ENCODE data around the gene TNK2.

The TNK2 gene

GRCh38 chr3:195870937-195871336, 37.4 kb downstream of the TNK2 start:
- no peak overlapping the region for H3K4me3 ChIP-seq (ENCODE audit: low read length in 2 of 2)
- no peak overlapping the region for H3K9ac ChIP-seq (ENCODE audit: low read depth in 1 of 2, low read length in 2 of 2)
- peaks cover 3 to 15% of the 10 kb centered on the region in 2 donors for H3K36me3 ChIP-seq (ENCODE audit: control insufficient read depth in 2 of 2, insufficient read depth in 2 of 2, low read length in 2 of 2)
- H3K9me3 ChIP-seq (ENCODE audit: control insufficient read depth in 2 of 2, low read length in 2 of 2) = no peaks in the 10 kb centered on the region
- no peak overlapping the region for H3K27ac ChIP-seq (ENCODE audit: low read depth in 2 of 2, low read length in 2 of 2)
- no peaks in the 10 kb centered on the region for H3K27me3 ChIP-seq (ENCODE audit: control insufficient read depth in 2 of 2, insufficient read depth in 2 of 2, low read length in 2 of 2)
- peaks cover under 1 to 2% of the 10 kb centered on the region in 2 donors for H3K4me1 ChIP-seq (ENCODE audit: control insufficient read depth in 2 of 2, insufficient read depth in 2 of 2, low read length in 2 of 2)

GRCh38 chr3:195870442-195870841, 37.9 kb downstream of the TNK2 start:
- Histone ChIP-seq H3K36me3 (ENCODE audit: control insufficient read depth in 2 of 2, insufficient read depth in 2 of 2, low read length in 2 of 2) (peaks cover 6 to 18% of the 10 kb centered on the region in 2 donors), H3K27me3 (ENCODE audit: control insufficient read depth in 2 of 2, insufficient read depth in 2 of 2, low read length in 2 of 2) (no peaks in the 10 kb centered on the region), H3K4me3 (ENCODE audit: low read length in 2 of 2) (no peak overlapping the region), H3K9me3 (ENCODE audit: control insufficient read depth in 2 of 2, low read length in 2 of 2) (no peaks in the 10 kb centered on the region), H3K4me1 (ENCODE audit: control insufficient read depth in 2 of 2, insufficient read depth in 2 of 2, low read length in 2 of 2) (peaks cover 0 to 2% of the 10 kb centered on the region in 2 donors), H3K27ac (ENCODE audit: low read depth in 2 of 2, low read length in 2 of 2) (no peak overlapping the region), H3K9ac (ENCODE audit: low read depth in 1 of 2, low read length in 2 of 2) (no peak overlapping the region)

GRCh38 chr3:195869413-195870001, 38.8 kb downstream of the TNK2 start:
- Histone ChIP-seq H3K9me3 (ENCODE audit: control insufficient read depth in 2 of 2, low read length in 2 of 2) (no peaks in the 10 kb centered on the region), H3K4me3 (ENCODE audit: low read length in 2 of 2) (no peak overlapping the region), H3K27ac (ENCODE audit: low read depth in 2 of 2, low read length in 2 of 2) (no peak overlapping the region), H3K9ac (ENCODE audit: low read depth in 1 of 2, low read length in 2 of 2) (no peak overlapping the region), H3K4me1 (ENCODE audit: control insufficient read depth in 2 of 2, insufficient read depth in 2 of 2, low read length in 2 of 2) (peaks cover 0 to 2% of the 10 kb centered on the region in 2 donors), H3K27me3 (ENCODE audit: control insufficient read depth in 2 of 2, insufficient read depth in 2 of 2, low read length in 2 of 2) (no peaks in the 10 kb centered on the region), H3K36me3 (ENCODE audit: control insufficient read depth in 2 of 2, insufficient read depth in 2 of 2, low read length in 2 of 2) (peaks cover 6 to 21% of the 10 kb centered on the region in 2 donors)

GRCh38 chr3:195868866-195869412, 39.4 kb downstream of the TNK2 start:
- no peak overlapping the region for H3K9ac ChIP-seq (ENCODE audit: low read depth in 1 of 2, low read length in 2 of 2)
- no peak overlapping the region for H3K27ac ChIP-seq (ENCODE audit: low read depth in 2 of 2, low read length in 2 of 2)
- peaks cover 6 to 21% of the 10 kb centered on the region in 2 donors for H3K36me3 ChIP-seq (ENCODE audit: control insufficient read depth in 2 of 2, insufficient read depth in 2 of 2, low read length in 2 of 2)
- peaks cover 0 to 2% of the 10 kb centered on the region in 2 donors for H3K4me1 ChIP-seq (ENCODE audit: control insufficient read depth in 2 of 2, insufficient read depth in 2 of 2, low read length in 2 of 2)
- no peak overlapping the region for H3K4me3 ChIP-seq (ENCODE audit: low read length in 2 of 2)
- no peaks in the 10 kb centered on the region for H3K27me3 ChIP-seq (ENCODE audit: control insufficient read depth in 2 of 2, insufficient read depth in 2 of 2, low read length in 2 of 2)
- H3K9me3 ChIP-seq (ENCODE audit: control insufficient read depth in 2 of 2, low read length in 2 of 2) = no peaks in the 10 kb centered on the region

GRCh38 chr3:195868336-195868865, 40.0 kb downstream of the TNK2 start:
- H3K9ac ChIP-seq (ENCODE audit: low read depth in 1 of 2, low read length in 2 of 2) = no peak overlapping the region
- no peak overlapping the region for H3K27ac ChIP-seq (ENCODE audit: low read depth in 2 of 2, low read length in 2 of 2)
- peaks cover 0 to 4% of the 10 kb centered on the region in 2 donors for H3K4me1 ChIP-seq (ENCODE audit: control insufficient read depth in 2 of 2, insufficient read depth in 2 of 2, low read length in 2 of 2)
- peaks cover 6 to 21% of the 10 kb centered on the region in 2 donors for H3K36me3 ChIP-seq (ENCODE audit: control insufficient read depth in 2 of 2, insufficient read depth in 2 of 2, low read length in 2 of 2)
- H3K4me3 ChIP-seq (ENCODE audit: low read length in 2 of 2) = no peak overlapping the region
- no peaks in the 10 kb centered on the region for H3K27me3 ChIP-seq (ENCODE audit: control insufficient read depth in 2 of 2, insufficient read depth in 2 of 2, low read length in 2 of 2)
- no peaks in the 10 kb centered on the region for H3K9me3 ChIP-seq (ENCODE audit: control insufficient read depth in 2 of 2, low read length in 2 of 2)

GRCh38 chr3:195867631-195868335, 40.6 kb downstream of the TNK2 start:
- Histone ChIP-seq H3K27ac (ENCODE audit: low read depth in 2 of 2, low read length in 2 of 2) (no peak overlapping the region), H3K4me3 (ENCODE audit: low read length in 2 of 2) (no peak overlapping the region), H3K9me3 (ENCODE audit: control insufficient read depth in 2 of 2, low read length in 2 of 2) (no peaks in the 10 kb centered on the region), H3K4me1 (ENCODE audit: control insufficient read depth in 2 of 2, insufficient read depth in 2 of 2, low read length in 2 of 2) (peaks cover 0 to 5% of the 10 kb centered on the region in 2 donors), H3K36me3 (ENCODE audit: control insufficient read depth in 2 of 2, insufficient read depth in 2 of 2, low read length in 2 of 2) (peaks cover 6 to 21% of the 10 kb centered on the region in 2 donors), H3K9ac (ENCODE audit: low read depth in 1 of 2, low read length in 2 of 2) (no peak overlapping the region), H3K27me3 (ENCODE audit: control insufficient read depth in 2 of 2, insufficient read depth in 2 of 2, low read length in 2 of 2) (no peaks in the 10 kb centered on the region)

- no peak overlapping the region for H3K4me3 ChIP-seq (ENCODE audit: low read length in 2 of 2)
- no peaks in the 10 kb centered on the region for H3K27me3 ChIP-seq (ENCODE audit: control insufficient read depth in 2 of 2, insufficient read depth in 2 of 2, low read length in 2 of 2)
- H3K9me3 ChIP-seq (ENCODE audit: control insufficient read depth in 2 of 2, low read length in 2 of 2) = no peaks in the 10 kb centered on the region
- peaks cover 6 to 18% of the 10 kb centered on the region in 2 donors for H3K36me3 ChIP-seq (ENCODE audit: control insufficient read depth in 2 of 2, insufficient read depth in 2 of 2, low read length in 2 of 2)
- H3K4me1 ChIP-seq (ENCODE audit: control insufficient read depth in 2 of 2, insufficient read depth in 2 of 2, low read length in 2 of 2) = peaks cover 0 to 5% of the 10 kb centered on the region in 2 donors
- no peak overlapping the region for H3K9ac ChIP-seq (ENCODE audit: low read depth in 1 of 2, low read length in 2 of 2)
- H3K27ac ChIP-seq (ENCODE audit: low read depth in 2 of 2, low read length in 2 of 2) = no peak overlapping the region
These were observed 41.5 kb downstream of the TNK2 start for GRCh38 chr3:195866686-195867511.

GRCh38 chr3:195865752-195866151, 42.6 kb downstream of the TNK2 start:
- Histone ChIP-seq H3K9ac (ENCODE audit: low read depth in 1 of 2, low read length in 2 of 2) (no peak overlapping the region), H3K9me3 (ENCODE audit: control insufficient read depth in 2 of 2, low read length in 2 of 2) (no peaks in the 10 kb centered on the region), H3K4me1 (ENCODE audit: control insufficient read depth in 2 of 2, insufficient read depth in 2 of 2, low read length in 2 of 2) (peaks cover 0 to 3% of the 10 kb centered on the region in 2 donors), H3K36me3 (ENCODE audit: control insufficient read depth in 2 of 2, insufficient read depth in 2 of 2, low read length in 2 of 2) (peaks cover 6 to 15% of the 10 kb centered on the region in 2 donors), H3K27ac (ENCODE audit: low read depth in 2 of 2, low read length in 2 of 2) (no peak overlapping the region), H3K27me3 (ENCODE audit: control insufficient read depth in 2 of 2, insufficient read depth in 2 of 2, low read length in 2 of 2) (no peaks in the 10 kb centered on the region), H3K4me3 (ENCODE audit: low read length in 2 of 2) (no peak overlapping the region)

GRCh38 chr3:195863121-195864061, 45.0 kb downstream of the TNK2 start:
- no peak overlapping the region for H3K9ac ChIP-seq (ENCODE audit: low read depth in 1 of 2, low read length in 2 of 2)
- no peaks in the 10 kb centered on the region for H3K27me3 ChIP-seq (ENCODE audit: control insufficient read depth in 2 of 2, insufficient read depth in 2 of 2, low read length in 2 of 2)
- peaks cover 3 to 5% of the 10 kb centered on the region in 2 donors for H3K4me1 ChIP-seq (ENCODE audit: control insufficient read depth in 2 of 2, insufficient read depth in 2 of 2, low read length in 2 of 2)
- H3K9me3 ChIP-seq (ENCODE audit: control insufficient read depth in 2 of 2, low read length in 2 of 2) = no peaks in the 10 kb centered on the region
- H3K27ac ChIP-seq (ENCODE audit: low read depth in 2 of 2, low read length in 2 of 2) = no peak overlapping the region
- no peak overlapping the region for H3K4me3 ChIP-seq (ENCODE audit: low read length in 2 of 2)
- peaks cover 6 to 10% of the 10 kb centered on the region in 2 donors for H3K36me3 ChIP-seq (ENCODE audit: control insufficient read depth in 2 of 2, insufficient read depth in 2 of 2, low read length in 2 of 2)
